Neural cell (in vitro differentiated cells): ENCODE results near the gene KCTD14.

Experiments
- CTCF ChIP-seq: fragments of 450-650 bp; IDR thresholded peaks from 2 replicates; pipeline ENCODE4 v1.5.1; 2014; ENCODE audit warnings: antibody characterized with exemption, mild to moderate bottlenecking, moderate library complexity; ENCODE audit not compliant: poor library complexity, severe bottlenecking
- EP300 ChIP-seq: fragments of 450-650 bp; conservative IDR thresholded peaks from 2 replicates; pipeline ENCODE4 v1.6.1; 2014; ENCODE audit warnings: antibody characterized with exemption, mild to moderate bottlenecking, moderate library complexity; ENCODE audit not compliant: poor library complexity, severe bottlenecking
- EZH2 ChIP-seq: fragments of 200-600, 300-800 bp; shearing (Covaris generic), sonication (generic); IDR thresholded peaks from 2 replicates; pipeline ENCODE4 v1.6.1; 2014; ENCODE audit warnings: antibody characterized with exemption, low read length, borderline replicate concordance, mild to moderate bottlenecking; ENCODE audit not compliant: insufficient read depth, poor library complexity, severe bottlenecking
- RAD21 ChIP-seq: fragments of 450-650 bp; conservative IDR thresholded peaks from 2 replicates; pipeline ENCODE4 v1.6.1; 2014; ENCODE audit warnings: antibody characterized with exemption, mild to moderate bottlenecking, moderate library complexity
- TAF1 ChIP-seq: IDR thresholded peaks from 2 replicates; pipeline ENCODE4 v1.6.1; 2012; ENCODE audit warnings: low read depth

DNA sequence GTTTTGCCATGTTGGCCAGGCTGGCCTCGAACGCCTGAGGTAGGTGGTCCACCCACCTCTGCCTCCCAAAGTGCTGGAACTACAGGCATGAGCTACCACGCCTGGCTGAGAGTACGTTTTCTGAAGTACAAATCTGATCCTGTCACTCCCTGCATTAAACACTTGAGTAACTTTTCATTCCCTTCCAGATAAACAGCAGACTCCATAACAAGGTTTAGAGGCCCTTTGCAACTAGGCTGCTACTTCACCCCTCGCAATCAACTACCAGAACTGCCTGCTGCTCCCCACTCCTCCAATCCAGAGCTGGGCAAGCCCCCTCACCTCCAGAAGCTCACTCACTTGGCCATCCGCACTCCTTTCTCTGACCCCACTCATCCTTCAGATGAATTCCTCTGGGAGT, 1.5 kb downstream of the KCTD14 start:
- TF ChIP-seq TAF1 (no peak), RAD21 (no peak), CTCF (no peak), EP300 (no peak), EZH2 (no peak)
